HL-60 (cell line): Measurements from ENCODE around the gene TH.

Experiments used
- DNase-seq, 2 experiments: peaks; one replicate each; pipeline ENCODE4 v3.0.0-alpha.2; 2010 to 2020; ENCODE audit warnings: low read depth in 1 of 2, low spot score in 1 of 2
- H3K27ac ChIP-seq: fragments of 250-450 bp; sonication (Bioruptor Pico); replicated peaks from 2 replicates; pipeline ENCODE4 v1.5.1; 2020; ENCODE audit warnings: mild to moderate bottlenecking, moderate library complexity
- H3K27me3 ChIP-seq: fragments of 250-450 bp; sonication (Bioruptor Pico); 2 replicates; pipeline ENCODE4 v1.5.1; 2021; ENCODE audit warnings: mild to moderate bottlenecking, moderate library complexity; ENCODE audit not compliant: insufficient read depth, poor library complexity, severe bottlenecking
- H3K4me3 ChIP-seq: replicated peaks from 2 replicates; pipeline ENCODE4 v1.5.1; 2011; ENCODE audit warnings: mild to moderate bottlenecking, control low read depth, low read length; ENCODE audit not compliant: insufficient read depth
- CTCF ChIP-seq: IDR thresholded peaks from one replicate; pipeline ENCODE4 v1.5.1; 2011; ENCODE audit warnings: low read length, control low read depth, inconsistent platforms; ENCODE audit not compliant: insufficient read depth
- GABPA ChIP-seq: IDR thresholded peaks from 2 replicates; pipeline ENCODE4 v1.6.1; 2012; ENCODE audit warnings: low read depth
- POLR2AphosphoS5 ChIP-seq: IDR thresholded peaks from 2 replicates; pipeline ENCODE4 v1.6.1; 2012; ENCODE audit warnings: low read depth
- SPI1 ChIP-seq: IDR thresholded peaks from 2 replicates; pipeline ENCODE4 v1.6.1; 2012; ENCODE audit warnings: low read depth, mild to moderate bottlenecking, borderline replicate concordance
- TF ChIP-seq, protein P1 (sequence below): IDR thresholded peaks from 2 replicates; pipeline ENCODE4 v1.6.1; 2012; ENCODE audit warnings: low read depth; ENCODE audit not compliant: insufficient replicate concordance

The TH gene

DNA sequence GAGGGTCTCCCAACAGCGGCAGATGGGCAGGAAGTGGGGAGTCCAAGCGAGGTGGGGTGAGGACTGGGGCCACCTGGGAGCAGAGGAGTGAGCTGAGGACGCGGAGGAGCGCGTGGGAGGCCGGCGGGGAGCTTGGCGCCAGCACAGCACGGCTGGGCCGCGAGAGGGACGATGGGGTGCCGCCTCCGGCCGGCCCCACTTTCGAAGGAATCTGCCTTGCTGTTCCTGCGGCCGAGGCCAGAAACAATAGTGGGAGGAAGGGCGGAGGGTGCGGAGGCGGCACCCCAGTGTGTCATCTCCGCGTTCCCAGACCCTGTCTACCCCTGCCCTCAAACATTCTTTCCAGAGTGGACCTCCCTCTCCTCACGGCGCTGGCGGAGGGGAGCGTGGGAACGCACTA is 16.1 kb downstream of the TH start:
- Histone ChIP-seq H3K4me3 (no peak overlapping the region), H3K27ac (no peak overlapping the region), H3K27me3 (peaks cover 14% of the 10 kb centered on the region)
- no peak for TF ChIP-seq POLR2AphosphoS5
- TF ChIP-seq GABPA: no peak
- TF ChIP-seq CTCF: no peak
- TF ChIP-seq, protein P1, sequence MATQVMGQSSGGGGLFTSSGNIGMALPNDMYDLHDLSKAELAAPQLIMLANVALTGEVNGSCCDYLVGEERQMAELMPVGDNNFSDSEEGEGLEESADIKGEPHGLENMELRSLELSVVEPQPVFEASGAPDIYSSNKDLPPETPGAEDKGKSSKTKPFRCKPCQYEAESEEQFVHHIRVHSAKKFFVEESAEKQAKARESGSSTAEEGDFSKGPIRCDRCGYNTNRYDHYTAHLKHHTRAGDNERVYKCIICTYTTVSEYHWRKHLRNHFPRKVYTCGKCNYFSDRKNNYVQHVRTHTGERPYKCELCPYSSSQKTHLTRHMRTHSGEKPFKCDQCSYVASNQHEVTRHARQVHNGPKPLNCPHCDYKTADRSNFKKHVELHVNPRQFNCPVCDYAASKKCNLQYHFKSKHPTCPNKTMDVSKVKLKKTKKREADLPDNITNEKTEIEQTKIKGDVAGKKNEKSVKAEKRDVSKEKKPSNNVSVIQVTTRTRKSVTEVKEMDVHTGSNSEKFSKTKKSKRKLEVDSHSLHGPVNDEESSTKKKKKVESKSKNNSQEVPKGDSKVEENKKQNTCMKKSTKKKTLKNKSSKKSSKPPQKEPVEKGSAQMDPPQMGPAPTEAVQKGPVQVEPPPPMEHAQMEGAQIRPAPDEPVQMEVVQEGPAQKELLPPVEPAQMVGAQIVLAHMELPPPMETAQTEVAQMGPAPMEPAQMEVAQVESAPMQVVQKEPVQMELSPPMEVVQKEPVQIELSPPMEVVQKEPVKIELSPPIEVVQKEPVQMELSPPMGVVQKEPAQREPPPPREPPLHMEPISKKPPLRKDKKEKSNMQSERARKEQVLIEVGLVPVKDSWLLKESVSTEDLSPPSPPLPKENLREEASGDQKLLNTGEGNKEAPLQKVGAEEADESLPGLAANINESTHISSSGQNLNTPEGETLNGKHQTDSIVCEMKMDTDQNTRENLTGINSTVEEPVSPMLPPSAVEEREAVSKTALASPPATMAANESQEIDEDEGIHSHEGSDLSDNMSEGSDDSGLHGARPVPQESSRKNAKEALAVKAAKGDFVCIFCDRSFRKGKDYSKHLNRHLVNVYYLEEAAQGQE: no peak
- TF ChIP-seq SPI1: no peak
- DNase-seq: no peak

DNA sequence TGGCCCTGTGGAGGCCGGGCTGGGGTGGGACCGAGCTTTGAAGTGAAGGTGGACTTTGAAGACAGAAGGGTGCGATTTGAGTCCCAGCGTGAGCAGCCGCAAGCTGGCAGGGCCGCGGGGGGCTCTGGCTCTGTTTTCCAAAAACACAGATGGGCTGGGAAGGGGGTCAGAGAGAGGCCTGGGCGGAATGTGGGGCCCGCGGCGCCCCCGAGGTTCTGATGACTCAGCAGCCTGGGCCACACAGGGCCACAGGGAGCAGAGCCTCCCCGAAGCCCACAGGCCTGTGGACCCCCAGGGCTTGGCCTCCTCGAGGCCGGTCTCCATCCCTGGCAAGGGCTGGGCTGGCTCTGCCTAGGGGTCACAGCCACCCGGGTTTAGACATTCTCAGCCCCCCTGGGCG is 16.7 kb downstream of the TH start:
- H3K27me3 ChIP-seq: peaks cover 18% of the 10 kb centered on the region
- DNase-seq: no peak
- no peak overlapping the region for H3K4me3 ChIP-seq
- TF ChIP-seq CTCF (no peak), GABPA (no peak), POLR2AphosphoS5 (no peak)
- no peak overlapping the region for H3K27ac ChIP-seq

GRCh38 chr11:2154195-2154585 is 17.4 kb downstream of the TH start:
- Histone ChIP-seq H3K27ac (no peak overlapping the region), H3K27me3 (peaks cover 22% of the 10 kb centered on the region), H3K4me3 (no peak overlapping the region)
- TF ChIP-seq POLR2AphosphoS5: no peak
- TF ChIP-seq, protein P1: no peak
- TF ChIP-seq CTCF: no peak
- no peak for TF ChIP-seq SPI1
- no peak for TF ChIP-seq GABPA
- DNase-seq: no peak

- Histone ChIP-seq H3K27me3 (peaks cover 26% of the 10 kb centered on the region), H3K4me3 (no peak overlapping the region), H3K27ac (no peak overlapping the region)
- TF ChIP-seq POLR2AphosphoS5 (no peak), CTCF (no peak), SPI1 (no peak), GABPA (no peak)
- TF ChIP-seq, protein P1: no peak
- no peak for DNase-seq
These were observed 17.9 kb downstream of the TH start for GRCh38 chr11:2153581-2154194.
